ENCODE measurements around the gene SORCS2.

- no peak for TF ChIP-seq TCF12 (IDR thresholded peaks at IDR 0.05)
- TF ChIP-seq, protein P1, sequence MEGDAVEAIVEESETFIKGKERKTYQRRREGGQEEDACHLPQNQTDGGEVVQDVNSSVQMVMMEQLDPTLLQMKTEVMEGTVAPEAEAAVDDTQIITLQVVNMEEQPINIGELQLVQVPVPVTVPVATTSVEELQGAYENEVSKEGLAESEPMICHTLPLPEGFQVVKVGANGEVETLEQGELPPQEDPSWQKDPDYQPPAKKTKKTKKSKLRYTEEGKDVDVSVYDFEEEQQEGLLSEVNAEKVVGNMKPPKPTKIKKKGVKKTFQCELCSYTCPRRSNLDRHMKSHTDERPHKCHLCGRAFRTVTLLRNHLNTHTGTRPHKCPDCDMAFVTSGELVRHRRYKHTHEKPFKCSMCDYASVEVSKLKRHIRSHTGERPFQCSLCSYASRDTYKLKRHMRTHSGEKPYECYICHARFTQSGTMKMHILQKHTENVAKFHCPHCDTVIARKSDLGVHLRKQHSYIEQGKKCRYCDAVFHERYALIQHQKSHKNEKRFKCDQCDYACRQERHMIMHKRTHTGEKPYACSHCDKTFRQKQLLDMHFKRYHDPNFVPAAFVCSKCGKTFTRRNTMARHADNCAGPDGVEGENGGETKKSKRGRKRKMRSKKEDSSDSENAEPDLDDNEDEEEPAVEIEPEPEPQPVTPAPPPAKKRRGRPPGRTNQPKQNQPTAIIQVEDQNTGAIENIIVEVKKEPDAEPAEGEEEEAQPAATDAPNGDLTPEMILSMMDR (IDR thresholded peaks at IDR 0.05) = no peak
- no peak for TF ChIP-seq EP300 (IDR thresholded peaks at IDR 0.05; ENCODE audit: borderline replicate concordance in 1 of 2, low read depth in 1 of 2, low read length in 1 of 2)
- TF ChIP-seq, protein P2, sequence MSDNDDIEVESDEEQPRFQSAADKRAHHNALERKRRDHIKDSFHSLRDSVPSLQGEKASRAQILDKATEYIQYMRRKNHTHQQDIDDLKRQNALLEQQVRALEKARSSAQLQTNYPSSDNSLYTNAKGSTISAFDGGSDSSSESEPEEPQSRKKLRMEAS (IDR thresholded peaks at IDR 0.05; ENCODE audit: low read depth) = no peak
- no peak for TF ChIP-seq JUND (IDR thresholded peaks at IDR 0.05)
- no peak for TF ChIP-seq ELF1 (IDR thresholded peaks at IDR 0.05)
- no peak for TF ChIP-seq YY1 (IDR thresholded peaks at IDR 0.05; ENCODE audit: low read depth)
- TF ChIP-seq FOXJ3 (CRISPR knock-in tag; IDR thresholded peaks at IDR 0.05) = no peak
Observed at GRCh38 chr4:7554905-7555304, 362.6 kb downstream of the SORCS2 start.

Data from SK-N-SH (cell line).